Prostate gland (tissue), 2 donors: ENCODE measurements around the gene ZBTB47.

ENCODE experiments used
- CTCF ChIP-seq, 4 experiments: fragments of 200-600 bp in 2 of 4; fragments of 450-650 bp in 2 of 4; sonication (generic) in 2 of 4; IDR thresholded peaks; 1 replicate in 3 of 4; 2 replicates in 1 of 4; pipeline ENCODE4 v1.5.1; 2016 to 2019; ENCODE audit warnings: antibody characterized with exemption in 4 of 4, mild to moderate bottlenecking in 2 of 4, moderate library complexity in 2 of 4
- POLR2A ChIP-seq: fragments of 450-650 bp; IDR thresholded peaks from one replicate; pipeline ENCODE4 v1.6.1; 2016; ENCODE audit warnings: antibody characterized with exemption, mild to moderate bottlenecking
- POLR2AphosphoS5 ChIP-seq: sonication (generic); formaldehyde crosslinking; IDR thresholded peaks from one replicate; pipeline ENCODE4 v1.6.1; 2017; ENCODE audit warnings: antibody characterized with exemption

- no peak for TF ChIP-seq CTCF (IDR thresholded peaks at IDR 0.05)
- no peak for TF ChIP-seq POLR2A
- no peak for TF ChIP-seq POLR2AphosphoS5
These were observed 15.1 kb upstream of the ZBTB47 start for GRCh38 chr3:42638339-42638842.
